HG02943 (cell line): ENCODE results near the gene GNAL.
"Not testable (repeated sequence)": the region's sequence is repeated elsewhere in the genome, so short reads cannot be mapped to it uniquely, and the experiment has no call there.

Source experiments
- ATAC-seq: cut with Tn5 transposase; IDR thresholded peaks from one replicate; pipeline ENCODE4 v1.9.1; 2021; ENCODE audit warnings: mild to moderate bottlenecking, low read depth, moderate library complexity; ENCODE audit not compliant: unreplicated experiment

Gene GNAL

GRCh38 chr18:11891737-11892136 lies 202.7 kb downstream of the GNAL start:
- no peak for ATAC-seq

DNA sequence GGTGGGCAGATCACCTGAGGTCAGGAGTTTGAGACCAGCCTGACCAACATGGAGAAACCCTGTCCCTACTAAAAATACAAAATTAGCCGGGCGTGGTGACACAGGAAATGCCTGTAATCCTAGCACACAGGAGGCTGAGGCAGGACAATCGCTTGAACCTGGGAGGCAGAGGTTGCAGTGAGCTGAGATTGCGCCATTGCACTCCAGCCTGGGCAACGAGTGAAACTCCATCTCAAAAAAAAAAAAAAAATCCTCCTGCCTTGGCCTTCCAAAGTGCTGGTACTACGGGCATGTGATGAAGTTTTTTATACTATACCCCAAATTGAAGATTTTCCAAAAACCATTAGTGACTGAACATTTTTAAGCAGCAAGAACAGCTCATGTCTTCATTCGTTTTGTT lies 203.4 kb downstream of the GNAL start:
- ATAC-seq = not testable (repeated sequence)

DNA sequence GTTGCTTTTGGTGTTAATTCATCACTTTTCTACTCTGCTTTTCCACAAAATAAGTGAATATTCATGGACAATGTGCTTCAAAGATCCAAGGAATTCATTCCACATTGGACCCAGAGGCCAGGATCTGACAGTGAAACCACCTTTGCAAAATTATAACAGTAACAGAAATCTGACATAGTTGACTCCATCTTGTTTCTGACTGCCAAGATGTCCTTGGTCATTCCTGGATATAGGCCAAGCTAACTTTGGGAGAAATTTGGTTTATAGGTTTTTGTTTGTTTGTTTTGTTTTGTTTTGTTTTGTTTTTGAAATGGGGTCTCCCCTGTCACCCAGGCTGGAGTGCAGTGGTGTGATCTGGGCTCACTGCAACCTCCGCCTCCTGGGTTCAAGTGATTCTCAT lies 208.7 kb downstream of the GNAL start:
- no peak for ATAC-seq

- no peak for ATAC-seq
These were observed 210.0 kb downstream of the GNAL start for GRCh38 chr18:11899063-11899462.

DNA sequence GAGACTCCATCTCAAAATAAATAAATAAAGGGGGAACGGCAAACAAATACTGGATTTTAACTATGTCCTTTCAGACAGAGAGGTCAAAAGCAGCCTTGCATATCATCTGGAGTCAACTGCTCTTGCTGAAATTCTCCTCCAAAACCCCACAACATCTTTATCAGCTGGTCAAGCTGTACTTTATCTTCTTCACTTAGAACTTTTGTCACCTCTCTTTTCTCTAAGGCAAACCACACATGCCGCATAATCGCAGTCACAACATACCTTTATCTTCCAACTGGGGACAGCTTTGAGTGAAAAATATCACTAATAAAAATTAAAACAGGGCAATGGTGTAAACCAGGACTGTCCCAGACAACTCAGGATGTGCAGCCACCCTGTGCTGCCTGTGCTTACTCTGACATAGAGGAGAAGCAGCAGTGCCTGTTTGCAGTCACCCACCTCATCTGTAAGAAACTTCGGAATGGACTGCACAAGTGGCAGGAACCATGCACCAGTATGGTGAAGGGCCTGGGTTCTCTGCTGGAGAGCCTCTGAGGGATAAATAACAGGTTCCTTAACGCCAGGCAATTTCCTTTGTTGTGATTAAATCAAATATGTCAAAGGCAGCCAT lies 212.9 kb downstream of the GNAL start:
- ATAC-seq = no peak

- ATAC-seq = no peak
These were observed 213.6 kb downstream of the GNAL start for GRCh38 chr18:11902522-11903292.

DNA sequence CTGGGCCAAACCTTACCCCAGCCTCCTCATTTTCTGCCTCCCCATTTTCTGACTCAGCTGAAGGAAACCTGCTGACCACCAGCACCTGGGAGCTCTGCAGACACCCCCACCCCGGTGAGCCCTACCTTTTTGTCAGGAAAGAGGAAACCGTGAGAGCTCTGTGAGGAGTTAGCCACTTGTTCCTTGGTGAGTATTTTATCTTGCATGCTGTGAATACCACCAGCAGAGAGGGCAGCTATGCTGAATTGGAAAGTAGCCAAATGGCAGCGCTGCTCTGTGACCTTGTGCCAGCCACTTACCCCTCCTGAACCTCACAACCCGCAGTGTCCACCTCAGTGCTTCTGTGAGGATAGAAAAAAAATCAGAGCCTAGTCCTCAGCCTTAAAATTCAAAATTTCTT lies 216.5 kb downstream of the GNAL start:
- no peak for ATAC-seq

GRCh38 chr18:11906176-11906575 lies 217.1 kb downstream of the GNAL start:
- ATAC-seq = no peak

DNA sequence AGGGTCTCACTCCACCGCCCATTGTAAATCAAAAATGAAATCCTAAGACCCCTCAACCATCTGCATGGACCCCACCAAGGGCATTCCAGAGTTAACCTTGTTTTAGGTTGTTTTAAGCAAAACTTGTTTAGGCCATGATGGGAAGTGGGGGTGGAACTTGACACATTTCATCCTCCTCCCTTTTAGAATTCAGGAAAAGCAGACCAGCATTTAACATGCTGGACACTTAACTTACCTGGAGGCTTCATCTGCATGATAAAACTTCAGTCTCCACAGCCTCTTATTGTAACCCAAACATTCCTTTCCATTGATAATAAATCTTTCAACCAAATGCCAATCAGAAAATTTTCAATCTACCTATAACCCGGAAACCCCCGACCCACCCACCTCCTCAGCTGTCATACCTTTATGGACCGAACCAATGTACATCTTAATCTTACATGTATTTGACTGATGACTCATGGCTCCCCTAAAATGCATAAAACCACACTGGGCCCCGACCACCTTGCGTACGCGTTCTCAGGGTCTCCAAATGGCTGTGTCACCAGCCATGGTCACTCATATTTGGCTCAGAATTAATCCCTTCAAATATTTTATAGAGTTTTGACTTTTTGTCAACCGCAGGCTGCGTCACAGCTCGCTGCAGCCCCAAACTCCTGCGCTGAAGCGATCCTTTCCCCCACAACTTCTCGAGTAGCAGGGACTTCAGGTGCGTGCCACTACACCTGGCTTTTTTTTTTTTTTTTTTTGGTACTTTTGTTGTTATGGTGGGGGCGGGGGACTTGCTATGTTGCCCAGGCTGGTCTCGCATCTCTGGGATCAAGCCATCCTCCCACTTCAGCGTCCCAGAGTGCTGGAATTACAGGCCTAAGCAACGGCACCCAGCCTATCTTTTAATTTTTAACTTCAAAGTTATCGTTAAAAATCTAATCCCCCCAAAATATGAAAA lies 218.1 kb downstream of the GNAL start:
- no peak for ATAC-seq

GRCh38 chr18:11908182-11909060 lies 219.4 kb downstream of the GNAL start, which contains the start of gene MPPE1:
MPPE1 (minus strand) TSS chr18:11908317; CDS start chr18:11897264, 11,053 bp downstream.
- ATAC-seq = peak; percentile 72

DNA sequence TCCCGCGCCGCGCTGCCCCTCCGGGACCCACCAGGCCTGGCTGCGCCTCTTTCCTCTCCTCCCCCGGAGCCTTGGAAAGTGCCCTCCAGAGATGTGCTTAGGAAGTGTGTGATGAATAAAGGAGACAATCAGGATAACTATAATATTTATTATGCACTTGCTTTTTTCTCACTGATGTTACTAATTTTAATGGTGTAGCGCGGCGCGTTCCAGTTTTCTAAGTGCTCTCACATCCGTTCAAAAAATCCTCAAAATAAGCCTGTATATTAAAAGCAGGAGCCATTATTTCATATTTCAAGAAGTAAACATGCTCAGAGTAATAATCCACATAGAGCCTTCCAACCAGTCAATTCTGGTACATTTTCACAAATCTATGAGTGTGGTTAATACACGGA lies 220.0 kb downstream of the GNAL start:
- ATAC-seq = peak; percentile 2

DNA sequence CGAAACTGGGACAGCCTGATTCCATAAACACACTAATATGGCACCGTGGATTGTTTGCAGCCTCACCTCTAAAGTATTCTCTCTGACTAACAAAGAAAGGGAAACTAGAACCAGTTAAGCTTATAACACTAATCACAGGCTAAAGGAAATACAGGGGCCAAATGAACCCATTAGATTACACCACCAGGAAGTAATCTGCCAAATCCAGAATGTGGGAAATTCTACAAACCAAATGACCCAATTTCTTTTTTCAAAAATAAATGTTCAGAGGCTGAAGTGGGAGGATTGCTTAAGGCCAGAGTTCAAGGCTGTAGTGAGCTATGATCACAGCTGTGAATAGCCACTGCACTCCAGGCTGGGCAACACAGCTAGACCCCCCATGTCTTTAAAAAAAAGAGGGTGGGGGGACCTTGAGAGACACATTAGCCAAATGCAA lies 220.5 kb downstream of the GNAL start:
- ATAC-seq = no peak

DNA sequence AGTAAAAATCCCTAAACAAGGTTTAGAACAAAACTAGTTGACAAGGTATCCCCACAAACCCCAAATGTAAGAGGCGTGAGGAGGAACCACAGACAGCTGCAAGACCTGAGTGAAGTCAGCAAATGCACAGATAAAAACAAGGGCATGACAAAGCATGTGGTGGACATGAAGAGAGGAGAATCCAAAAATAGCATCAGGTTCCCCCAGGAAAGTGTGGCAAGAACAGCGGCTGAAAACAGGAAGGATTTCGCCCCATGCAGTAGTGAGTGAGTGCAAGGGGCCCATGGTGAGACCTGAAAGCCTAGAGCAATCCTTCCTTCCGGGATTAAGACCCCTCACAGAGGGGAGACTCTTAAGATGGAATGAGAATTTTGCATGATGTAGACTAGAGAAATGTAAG lies 227.8 kb downstream of the GNAL start:
- ATAC-seq = not testable (repeated sequence)

DNA sequence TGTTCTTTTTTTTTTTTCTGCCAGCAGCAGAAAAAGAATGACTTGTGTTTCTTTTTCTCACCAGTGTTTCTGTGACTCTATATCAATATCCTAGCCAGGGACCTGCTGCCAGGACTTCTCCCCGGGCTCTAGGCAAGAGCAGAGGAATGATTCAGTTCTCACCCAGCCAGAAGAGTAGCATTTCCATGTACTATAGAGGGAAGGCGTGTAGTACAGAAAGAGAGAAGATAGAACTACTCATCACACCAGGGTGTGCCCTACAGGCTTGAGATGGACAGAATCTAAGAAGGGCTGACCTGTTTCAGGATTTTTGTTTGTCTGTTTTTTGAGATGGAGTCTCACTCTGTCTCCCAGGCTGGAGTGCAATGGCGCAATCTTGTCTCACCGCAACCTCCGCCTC lies 230.5 kb downstream of the GNAL start:
- not testable (repeated sequence) for ATAC-seq

- no peak for ATAC-seq
These were observed 234.4 kb downstream of the GNAL start for GRCh38 chr18:11923450-11923849.

- no peak for ATAC-seq
These were observed 236.9 kb downstream of the GNAL start for GRCh38 chr18:11925800-11926481.

DNA sequence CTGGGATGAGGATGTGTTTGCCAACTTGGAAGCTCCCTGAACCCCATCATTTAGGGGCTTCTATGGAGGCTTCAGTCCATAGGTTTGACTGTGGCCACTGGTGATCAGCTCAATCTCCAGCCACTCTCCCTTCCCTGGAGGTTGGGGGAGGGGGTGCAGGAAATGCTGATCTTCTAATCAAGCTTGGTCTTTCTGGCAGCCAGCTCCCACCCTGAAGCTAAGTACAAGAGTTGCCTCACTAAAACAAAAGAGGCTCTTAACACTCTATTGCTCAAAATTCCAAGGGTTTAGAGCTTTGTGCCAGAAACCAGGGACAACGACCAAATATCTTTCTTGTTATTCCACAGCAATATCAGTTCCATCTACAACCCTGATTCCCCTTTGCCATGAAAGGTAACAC lies 238.4 kb downstream of the GNAL start:
- no peak for ATAC-seq

DNA sequence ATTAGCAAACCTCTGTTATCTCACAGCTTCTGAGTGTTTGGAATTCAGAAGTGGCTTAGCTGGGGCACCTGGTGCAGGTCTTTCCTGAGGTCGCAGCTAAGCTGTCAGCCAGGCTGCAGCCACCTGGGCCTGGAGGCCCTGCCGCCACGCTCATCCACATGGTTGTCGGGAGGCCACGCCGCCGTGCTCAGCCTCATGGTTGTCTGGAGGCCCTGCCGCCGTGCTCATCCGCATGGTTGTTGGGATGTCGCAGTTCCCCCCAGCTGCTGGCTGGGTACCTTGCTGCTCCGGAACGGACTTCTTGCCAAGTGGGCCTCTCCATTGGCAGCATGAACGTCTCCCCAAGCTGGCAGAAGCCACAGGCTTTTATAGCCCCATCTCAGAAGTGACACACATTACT lies 243.3 kb downstream of the GNAL start:
- ATAC-seq = no peak
